GM19025 (cell line): ENCODE results near the gene PARD6G.

Source experiments
- ATAC-seq: cut with Tn5 transposase; IDR thresholded peaks from one replicate; pipeline ENCODE4 v1.9.1; 2021; ENCODE audit warnings: mild to moderate bottlenecking, low read depth, moderate library complexity; ENCODE audit not compliant: unreplicated experiment

The PARD6G gene

DNA sequence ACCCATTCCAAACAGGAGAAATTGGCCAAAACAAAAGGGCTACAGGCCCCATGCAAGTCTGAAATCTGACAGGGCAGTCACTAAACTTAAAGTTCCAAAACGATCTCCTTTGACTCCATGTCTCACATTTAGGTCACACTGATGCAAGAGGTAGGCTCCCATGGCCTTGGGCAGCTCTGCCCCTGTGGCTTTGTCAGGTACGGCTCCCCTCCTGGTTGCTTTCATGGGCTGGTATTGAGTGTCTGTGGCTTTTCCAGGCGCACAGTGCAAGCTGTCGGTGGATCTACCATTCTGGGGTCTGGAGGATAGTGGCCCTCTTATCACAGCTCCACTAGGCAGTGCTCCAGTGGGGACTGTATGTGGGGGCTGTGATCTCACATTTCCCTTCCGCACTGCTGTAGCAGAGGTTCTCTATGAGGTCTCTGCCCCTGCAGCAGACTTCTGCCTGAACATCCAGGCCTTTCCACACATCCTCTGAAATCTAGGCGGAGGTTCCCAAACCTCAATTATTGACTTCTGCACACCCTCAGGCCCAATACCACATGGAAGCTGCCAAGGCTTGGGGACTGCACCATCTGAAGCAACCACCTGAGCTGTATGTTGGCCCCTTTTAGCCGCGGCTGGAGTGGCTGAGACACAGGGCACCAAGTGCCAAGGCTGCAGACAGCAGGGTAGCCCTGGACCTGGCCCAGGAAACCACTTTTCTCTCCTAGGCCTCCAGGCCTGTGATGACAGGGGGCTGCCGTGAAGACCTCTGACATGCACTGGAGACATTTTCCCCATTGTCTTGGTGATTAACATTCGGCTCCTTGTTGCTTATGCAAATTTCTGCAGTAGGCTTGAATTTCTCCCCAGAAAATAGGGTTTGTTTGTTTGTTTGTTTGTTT lies 28.7 kb downstream of the PARD6G start:
- ATAC-seq = no peak

DNA sequence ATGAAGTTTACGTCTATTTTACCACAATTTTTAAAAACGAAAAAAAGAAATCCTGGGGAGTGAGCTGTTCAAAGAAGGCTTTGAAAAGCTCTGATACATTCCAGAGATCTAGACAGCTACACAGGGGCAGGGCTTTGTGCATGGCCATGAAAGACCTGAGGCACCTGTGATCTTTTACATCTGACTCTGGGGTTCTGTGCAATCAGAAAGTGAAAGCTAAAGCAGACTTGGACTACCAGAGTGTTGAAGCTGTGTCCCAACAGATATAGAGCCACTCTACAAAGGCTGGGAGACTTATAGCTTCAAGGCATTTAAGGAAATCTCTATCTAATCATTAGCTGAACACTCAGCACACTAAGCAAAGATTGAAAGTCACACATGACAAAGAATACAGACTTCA lies 34.1 kb downstream of the PARD6G start:
- peak; percentile 64 for ATAC-seq

DNA sequence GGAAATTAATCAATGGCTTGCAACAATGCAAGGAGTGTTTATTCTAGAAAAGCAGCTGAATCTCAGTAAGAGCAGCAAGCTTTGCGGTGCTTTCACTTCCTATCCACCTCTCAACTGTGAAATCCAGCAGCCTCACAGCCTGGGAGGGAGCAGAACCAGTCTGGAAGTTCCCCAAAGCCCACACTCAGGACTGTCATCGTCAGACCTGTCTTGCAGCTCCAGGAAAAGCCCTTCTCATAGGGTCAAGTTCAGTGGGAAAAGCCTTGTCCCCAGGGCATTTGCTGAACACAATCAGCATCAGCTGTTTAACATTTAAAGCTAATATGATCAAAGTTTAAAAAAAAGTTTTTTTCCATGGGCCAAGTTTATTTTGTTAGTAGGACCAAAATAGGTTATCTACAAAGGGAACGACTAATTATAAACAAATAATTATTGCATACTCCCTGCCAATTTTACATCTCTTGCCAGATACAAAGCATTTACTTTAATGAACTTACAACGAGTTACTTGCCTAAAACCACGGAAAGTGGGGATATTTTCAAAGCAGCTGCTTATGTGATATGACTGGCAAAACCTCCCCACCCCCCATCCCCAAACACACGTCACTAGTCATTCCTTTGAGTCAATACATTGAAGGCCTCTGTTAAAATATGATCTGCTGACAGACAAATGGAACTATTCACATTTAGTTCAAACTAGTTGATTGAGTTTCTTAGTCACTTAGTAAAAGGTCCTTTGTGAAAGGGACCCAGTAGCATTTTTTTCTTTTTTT lies 36.8 kb downstream of the PARD6G start:
- peak; percentile 52 for ATAC-seq

DNA sequence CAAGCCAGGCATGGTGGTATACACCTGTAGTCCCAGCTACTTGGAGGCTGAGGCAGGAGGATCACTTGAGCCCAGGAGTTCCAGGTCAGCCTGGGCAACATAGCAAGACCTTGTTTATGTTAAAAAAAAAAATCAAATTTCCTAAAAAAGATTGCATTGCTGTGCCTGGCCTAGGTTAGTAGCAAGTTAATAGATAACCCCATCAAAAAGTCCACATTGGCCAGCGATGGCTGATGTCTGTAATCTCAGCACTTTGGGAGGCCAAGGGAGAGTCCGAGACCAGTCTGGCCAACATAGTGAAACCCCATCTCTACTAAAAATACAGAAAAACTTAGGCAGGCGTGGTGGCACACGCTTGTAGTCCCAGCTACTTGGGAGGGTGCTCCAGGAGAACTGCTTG lies 38.7 kb downstream of the PARD6G start:
- no peak for ATAC-seq

DNA sequence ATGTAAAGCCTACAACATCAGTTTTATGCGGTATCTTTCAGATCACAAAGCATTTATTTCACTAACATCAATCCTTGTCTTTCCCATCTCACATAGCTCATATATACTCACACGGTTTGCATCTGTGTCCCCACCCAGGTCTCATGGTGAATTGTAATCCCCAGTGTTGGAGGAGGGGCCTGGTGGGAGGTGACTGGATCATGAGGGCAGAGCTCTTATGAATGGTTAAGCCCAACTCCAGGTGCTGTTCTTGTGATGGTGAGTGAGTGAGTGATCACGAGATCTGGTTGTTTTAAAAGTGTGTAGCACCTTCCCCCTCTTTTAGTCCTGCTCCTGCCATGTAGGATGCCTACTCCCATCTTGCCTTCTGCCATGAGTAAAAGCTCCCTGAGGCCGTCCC lies 42.0 kb downstream of the PARD6G start:
- ATAC-seq = no peak

DNA sequence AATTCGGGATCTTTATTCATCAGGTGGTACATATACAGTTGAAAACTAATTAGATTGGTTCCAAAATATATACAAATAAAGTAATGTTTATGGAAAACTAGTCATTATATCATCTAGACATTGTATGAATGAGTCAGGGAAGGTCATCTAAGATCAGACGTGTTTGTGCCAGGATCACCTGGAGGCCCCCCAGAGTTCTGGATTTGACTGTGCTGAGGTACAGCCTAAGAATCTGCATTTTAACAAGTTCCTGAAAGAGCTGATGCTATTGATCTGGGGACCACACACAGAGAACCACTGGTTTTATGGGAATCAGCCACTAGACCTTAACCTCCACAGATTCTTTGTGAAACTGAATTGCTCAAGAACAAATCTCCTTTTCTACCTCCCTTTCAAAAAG lies 43.2 kb downstream of the PARD6G start:
- ATAC-seq = no peak

DNA sequence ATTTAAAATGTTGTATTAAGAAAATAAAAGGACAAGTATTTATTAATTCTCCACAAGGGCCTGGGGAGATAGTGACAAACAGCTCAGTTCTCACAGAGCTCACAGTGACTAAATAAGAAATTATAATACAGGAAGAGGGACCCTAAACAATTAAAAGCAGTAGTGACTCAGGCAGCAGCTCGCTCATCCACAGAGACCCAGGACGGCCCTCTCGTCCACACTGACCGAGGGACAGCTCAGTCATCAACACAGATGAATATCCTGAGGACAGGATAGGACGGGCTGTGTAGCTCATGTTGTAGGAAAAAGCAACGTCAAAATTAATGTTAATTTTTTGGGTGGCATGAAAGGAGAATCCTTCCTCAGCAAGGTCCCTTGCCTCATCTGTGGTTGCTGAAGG lies 44.1 kb downstream of the PARD6G start:
- ATAC-seq = no peak

DNA sequence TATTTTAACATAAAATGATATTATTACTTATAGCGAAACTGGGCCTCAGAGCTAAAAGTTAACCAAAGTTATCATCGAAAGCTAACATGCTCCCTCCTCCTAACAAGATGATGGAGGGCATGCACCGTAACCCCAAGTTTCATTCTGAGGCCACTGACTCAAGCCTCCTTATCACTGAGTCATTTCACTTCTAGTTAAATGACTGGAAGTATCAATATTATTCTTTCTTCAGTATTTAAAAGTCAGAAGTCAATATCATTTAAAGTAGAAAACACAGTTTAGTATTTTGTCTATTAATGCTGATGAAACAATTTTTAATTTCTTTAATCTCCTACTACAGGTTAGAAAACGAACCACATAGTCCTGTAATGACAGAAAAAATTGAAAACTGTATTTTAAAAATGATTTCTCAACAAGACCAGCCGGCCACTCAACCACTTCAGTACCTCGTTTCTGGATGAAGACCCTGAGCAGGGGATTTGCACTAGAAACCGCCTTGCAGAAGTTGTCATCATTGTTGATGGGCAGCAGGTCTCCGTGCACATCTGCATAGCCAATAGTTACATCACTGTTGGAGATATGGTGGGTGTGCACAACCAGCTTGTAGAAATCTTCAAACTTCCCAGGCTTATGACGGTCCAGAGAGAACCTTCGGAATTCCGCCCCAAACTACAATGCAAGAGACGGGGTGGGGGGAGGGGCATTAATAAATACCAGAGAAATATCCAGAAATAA lies 44.9 kb downstream of the PARD6G start:
- peak; percentile 83 for ATAC-seq

DNA sequence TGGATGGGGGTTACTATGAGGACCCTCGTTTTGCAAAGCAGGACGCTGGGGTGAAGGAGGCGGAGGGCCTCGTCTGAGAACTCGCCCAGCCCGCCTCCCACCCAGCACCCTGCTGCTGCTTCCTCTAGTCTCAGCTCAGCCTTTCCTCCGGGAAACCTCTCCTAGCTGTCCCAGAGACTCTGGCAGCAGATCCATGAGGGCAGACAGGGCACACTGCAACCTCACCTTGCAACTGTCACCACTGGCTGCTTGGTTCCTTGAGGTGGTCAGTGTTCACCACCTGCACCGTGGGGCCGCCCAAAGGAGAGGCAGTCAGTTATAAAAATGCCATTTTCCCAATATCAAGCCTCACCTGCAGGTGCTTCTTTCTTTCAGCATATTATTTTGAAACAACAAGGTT lies 45.6 kb downstream of the PARD6G start:
- ATAC-seq = peak; percentile 4

DNA sequence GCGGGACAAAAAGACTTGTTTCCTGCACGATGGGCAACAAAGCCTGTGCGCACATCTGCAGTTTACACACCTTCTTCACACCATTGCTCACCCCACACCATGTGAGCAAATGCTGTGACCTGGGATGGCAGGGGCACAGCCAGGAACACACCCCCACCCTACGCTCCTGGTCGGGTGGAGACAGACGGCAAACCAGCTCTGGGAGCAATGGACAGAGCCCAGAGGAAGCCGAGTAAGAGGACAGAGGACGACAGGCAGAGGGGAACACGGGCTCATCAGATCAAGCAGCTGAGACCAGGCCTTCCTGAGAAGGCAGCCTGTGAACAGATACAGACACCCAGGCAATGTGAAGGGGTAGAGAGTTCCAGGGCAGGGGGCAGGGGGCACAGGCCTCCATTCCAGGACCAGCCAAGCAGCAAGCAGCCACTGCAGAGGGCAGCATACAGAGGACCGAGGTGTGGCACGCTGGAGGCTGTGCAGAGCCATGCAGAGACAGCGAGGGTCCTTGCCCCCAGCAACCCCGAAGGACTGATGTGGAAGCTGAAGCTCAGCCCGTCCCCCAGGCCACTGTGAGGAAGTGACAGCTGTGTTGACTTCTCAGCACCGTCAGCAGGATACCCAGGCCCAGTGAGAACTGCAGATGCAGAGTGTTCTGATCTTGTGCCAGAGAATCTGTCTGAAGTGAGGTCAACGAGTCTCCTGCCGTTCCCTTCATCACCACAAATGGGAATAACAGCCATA lies 46.2 kb downstream of the PARD6G start:
- ATAC-seq = no peak

DNA sequence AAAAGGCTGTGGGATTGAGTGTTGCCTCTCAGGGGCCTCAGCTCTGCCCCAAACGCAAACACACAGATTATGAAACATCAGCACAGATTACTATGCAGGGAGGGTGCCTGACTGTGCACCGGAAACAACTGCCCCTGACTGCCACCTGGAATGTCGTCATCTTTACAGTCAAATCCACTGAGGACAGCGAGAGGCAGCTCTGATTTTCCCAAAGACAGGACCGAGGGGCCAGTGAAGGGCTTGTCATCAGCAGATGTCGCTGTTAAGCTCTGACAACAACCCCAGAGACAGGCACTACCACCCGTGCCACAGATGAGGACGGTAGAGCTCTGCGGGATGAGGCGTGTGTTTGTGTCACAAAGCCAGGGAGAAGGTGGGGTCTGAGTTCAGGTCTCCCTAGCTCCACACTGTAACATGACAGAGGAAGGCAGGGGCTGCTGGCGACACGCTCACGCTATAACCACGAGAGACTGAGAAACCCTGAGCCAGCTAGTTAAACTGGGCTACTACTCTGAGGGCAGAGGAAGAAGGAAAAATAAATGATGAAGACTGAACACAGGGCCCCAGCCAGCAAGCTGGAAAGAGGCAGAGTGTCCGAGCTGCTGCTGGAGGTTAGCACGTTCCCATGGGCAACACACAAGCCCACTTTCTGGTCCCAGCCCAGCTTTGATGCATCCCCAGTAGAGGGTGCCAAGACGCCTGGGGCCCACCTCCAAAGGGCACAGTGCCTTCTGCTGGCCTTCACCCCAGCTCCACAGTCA lies 47.0 kb downstream of the PARD6G start:
- ATAC-seq = no peak

DNA sequence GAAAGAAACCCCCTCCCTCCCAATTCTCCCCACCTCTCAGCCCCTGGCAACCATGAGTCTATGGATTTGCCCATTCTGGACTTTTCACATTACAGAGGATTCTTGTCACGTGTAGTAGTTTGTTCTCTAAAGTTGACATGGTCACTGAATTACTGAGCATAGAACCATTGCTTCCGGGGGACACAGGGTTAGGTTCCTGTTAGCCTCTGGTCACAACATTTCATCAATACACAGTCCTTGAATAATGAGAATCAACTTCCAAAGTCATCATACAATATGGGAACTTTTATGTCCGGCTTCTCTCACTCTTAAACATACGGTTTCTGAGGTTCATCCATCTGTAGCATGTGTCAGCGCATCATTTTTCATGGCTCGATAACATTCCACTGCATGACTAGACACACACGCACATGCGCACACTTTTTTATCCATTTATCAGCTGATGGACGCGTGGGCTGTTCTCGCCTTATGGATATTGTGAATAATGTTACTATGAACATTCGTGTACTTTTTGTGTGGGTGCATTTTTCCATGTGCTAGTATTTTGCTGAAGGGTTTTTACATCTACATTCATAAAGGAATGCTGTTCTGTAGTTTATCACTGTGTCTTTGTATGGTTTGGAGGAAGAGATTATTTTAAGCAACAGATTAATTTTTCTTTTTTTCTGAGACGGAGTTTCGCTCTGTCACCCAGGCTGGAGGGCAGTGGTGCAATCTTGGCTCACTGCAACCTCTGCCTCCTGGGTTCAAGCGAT lies 48.1 kb downstream of the PARD6G start:
- ATAC-seq = no peak

DNA sequence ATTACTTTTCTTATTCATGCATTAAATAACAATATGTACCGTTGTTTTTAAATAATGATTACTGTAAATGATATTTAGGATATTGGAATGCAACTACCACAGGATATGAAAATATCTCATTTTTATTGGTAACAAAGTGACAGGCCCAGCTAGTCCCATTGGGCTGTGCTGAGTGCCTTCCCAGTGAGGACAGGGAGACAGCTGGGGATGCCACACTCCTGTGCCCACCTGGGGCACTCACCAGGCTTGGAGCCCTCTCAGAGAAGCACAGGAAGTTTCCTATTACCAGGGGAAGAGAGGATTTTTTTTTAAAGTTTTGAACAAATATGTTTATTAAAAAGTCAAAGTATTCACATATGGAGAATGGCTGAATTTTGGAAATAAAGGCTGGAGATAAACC lies 48.9 kb downstream of the PARD6G start:
- no peak for ATAC-seq

DNA sequence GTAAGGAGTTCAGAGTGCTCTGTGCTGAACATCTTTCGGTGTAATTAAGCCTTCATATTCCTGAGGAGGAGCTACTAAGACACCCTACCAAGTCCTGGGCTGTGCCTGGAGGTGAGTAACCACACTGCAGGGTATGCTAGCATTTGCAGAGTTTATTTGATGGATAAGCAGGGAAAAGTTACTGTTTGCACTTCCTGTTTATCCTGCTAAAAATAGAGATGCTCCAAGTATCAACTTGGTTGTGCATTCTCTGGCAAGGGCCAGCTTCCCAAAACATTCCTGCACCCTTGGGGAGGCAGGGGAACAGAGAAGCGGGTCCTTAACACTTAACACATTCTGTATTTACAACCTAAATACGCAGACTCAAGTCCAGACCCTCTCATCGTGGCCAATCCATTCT lies 49.8 kb downstream of the PARD6G start:
- no peak for ATAC-seq

DNA sequence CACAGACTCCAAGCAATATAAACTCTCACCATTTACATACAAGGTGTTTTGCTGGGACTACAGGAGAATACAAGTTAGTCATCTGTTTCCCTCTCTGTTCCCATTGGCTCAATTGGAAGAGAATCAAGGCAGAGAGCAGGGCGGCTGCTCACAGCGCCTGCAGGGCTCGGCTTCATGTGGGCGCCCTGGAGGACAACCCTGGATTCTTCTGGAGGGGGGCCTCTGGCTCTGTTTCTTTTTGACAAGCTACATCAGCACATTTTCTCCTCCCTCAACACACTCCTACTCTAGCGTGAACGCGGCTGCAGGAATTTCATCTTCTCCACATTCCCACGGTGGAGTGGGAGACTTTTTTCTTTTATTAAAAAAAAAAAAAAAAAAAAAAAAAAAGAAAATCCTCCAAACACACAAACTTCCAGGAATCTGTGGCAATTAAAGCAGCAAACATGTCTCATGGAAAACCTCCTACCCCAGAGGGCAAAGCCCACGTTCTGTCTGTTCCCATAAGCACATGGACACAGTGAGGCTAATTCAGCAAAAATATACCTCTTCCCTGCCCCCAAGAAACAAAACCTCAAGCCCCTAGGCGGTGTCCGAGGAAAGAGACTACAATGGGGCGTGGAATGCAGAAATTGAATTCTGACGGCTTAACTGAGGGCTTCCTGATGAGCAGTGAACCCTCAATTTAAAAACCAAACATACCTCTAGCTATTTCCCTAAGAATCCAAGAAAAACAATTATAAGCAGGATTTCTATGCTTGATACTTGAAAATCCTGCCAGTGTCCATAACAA lies 50.6 kb downstream of the PARD6G start:
- no peak for ATAC-seq

DNA sequence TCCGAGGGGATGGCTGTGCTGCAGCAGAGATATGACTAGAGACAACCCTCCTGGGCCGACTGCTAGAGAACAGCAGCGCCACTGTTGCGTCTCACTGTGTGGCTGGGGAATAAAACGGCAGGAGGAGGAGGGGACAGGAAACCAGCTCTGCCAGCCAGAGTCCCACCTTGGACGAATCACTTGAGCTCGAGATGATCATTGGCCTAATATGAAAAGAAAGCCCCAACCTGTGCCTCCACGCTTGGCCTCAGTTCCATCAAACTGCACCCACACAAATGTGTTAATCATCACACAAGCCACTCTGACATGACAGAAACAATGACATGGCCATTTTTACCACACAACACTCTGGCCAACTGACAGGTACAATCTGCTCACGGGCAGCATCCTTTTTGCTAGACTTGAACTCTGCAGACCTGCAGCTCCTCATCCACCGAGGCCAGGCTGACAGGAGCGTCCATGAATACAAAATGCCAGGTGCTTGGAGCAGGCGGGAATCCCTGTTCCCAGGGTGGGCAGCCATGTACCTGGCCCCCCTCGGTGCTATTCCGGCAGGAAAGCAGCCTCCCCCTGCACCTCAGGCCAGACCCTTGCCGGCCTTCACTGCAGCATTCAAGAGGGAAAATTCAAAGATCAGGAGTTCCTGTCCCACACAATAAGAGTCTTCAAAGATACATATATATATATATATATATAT lies 52.3 kb downstream of the PARD6G start:
- ATAC-seq = peak; percentile 75

DNA sequence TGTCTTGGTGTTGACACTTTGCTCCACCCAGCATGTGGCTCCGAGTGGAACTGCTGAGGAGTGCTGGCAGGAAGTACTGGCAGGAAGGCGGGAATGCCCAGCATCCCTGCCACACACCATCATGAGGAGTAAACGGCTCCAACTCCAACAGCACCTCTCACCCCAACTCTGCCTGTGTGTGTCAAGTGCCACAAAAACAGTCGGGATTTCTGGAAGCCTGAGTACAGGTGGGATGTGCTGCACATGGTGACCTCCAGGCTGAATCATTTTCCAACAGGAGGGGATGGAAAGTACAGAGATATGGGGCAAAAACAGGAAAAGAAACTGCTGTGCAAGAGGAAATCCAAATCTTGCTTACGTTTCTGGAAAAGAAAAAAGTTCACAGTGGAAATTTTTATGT lies 53.6 kb downstream of the PARD6G start:
- no peak for ATAC-seq
